Hepatocyte (in vitro differentiated cells): ENCODE measurements around the gene EML6. TPM values are rescaled to one million over a fixed set of nuclear protein-coding genes. Genes with fewer than 3 reads are reported as not detected.

Experiments
- DNase-seq: peaks from one replicate; pipeline ENCODE4 v3.0.0-alpha.2; 2016; ENCODE audit warnings: low spot score
- H2AFZ ChIP-seq: fragments of 200-600 bp; sonication (generic); 2 replicates; pipeline ENCODE4 v1.6.0; 2016; ENCODE audit warnings: antibody characterized with exemption, mild to moderate bottlenecking
- H3K27ac ChIP-seq: fragments of 200-600 bp; sonication (generic); 2 replicates; pipeline ENCODE4 v1.5.1; 2016; ENCODE audit warnings: mild to moderate bottlenecking
- H3K27me3 ChIP-seq: fragments of 200-600 bp; sonication (generic); 2 replicates; pipeline ENCODE4 v1.6.1; 2016
- H3K36me3 ChIP-seq: fragments of 200-600 bp; sonication (generic); replicated peaks from 2 replicates; pipeline ENCODE4 v1.5.1; 2016; ENCODE audit warnings: low read depth; ENCODE audit not compliant: insufficient read depth
- H3K4me1 ChIP-seq: fragments of 200-600 bp; sonication (generic); 2 replicates; pipeline ENCODE4 v1.5.1; 2016; ENCODE audit warnings: mild to moderate bottlenecking, moderate library complexity; ENCODE audit not compliant: insufficient read depth
- H3K4me2 ChIP-seq: fragments of 200-600 bp; sonication (generic); 2 replicates; pipeline ENCODE4 v1.6.0; 2016
- H3K4me3 ChIP-seq: fragments of 200-600 bp; sonication (generic); 2 replicates; pipeline ENCODE4 v1.5.1; 2016; ENCODE audit warnings: mild to moderate bottlenecking
- H3K79me2 ChIP-seq: fragments of 200-600 bp; sonication (generic); 2 replicates; pipeline ENCODE4 v1.6.0; 2017; ENCODE audit warnings: mild to moderate bottlenecking
- H3K9me2 ChIP-seq: fragments of 200-600 bp; sonication (generic); replicated peaks from 2 replicates; pipeline ENCODE4 v1.6.0; 2017; ENCODE audit warnings: mild to moderate bottlenecking; ENCODE audit not compliant: insufficient read depth
- H3K9me3 ChIP-seq: fragments of 200-600 bp; sonication (generic); 2 replicates; pipeline ENCODE4 v1.5.1; 2016; ENCODE audit warnings: low read depth, mild to moderate bottlenecking
- H4K20me1 ChIP-seq: fragments of 200-600 bp; sonication (generic); 2 replicates; pipeline ENCODE4 v1.6.0; 2016; ENCODE audit warnings: mild to moderate bottlenecking; ENCODE audit not compliant: insufficient read depth, poor library complexity, severe bottlenecking
- CTCF ChIP-seq: fragments of 200-600 bp; sonication (generic); IDR thresholded peaks from 2 replicates; pipeline ENCODE4 v1.5.1; 2016; ENCODE audit warnings: antibody characterized with exemption, mild to moderate bottlenecking; ENCODE audit not compliant: poor library complexity
- EZH2 ChIP-seq: fragments of 200-600 bp; sonication (generic); IDR thresholded peaks from 2 replicates; pipeline ENCODE4 v1.6.1; 2016; ENCODE audit warnings: antibody characterized with exemption, mild to moderate bottlenecking, borderline replicate concordance
- EZH2phosphoT487 ChIP-seq: fragments of 200-600 bp; sonication (generic); IDR thresholded peaks from one replicate; pipeline ENCODE4 v1.6.1; 2018; ENCODE audit warnings: antibody characterized with exemption, mild to moderate bottlenecking, low read depth, moderate library complexity; ENCODE audit not compliant: unreplicated experiment, severe bottlenecking
- WGBS: methylation state at CpG from one replicate; pipeline ENCODE4 v1.1.6; 2016; ENCODE audit warnings: low lambda C conversion rate; ENCODE audit errors: missing lambda C conversion rate; 5-methylcytosine and 5-hydroxymethylcytosine counted together
- polyA plus RNA-seq: library from polyadenylated mRNA; unstranded; fragments of >200 nt; fragmentation: Nextera tagmentation; extraction: Ambion mirVana; gene quantifications from 2 replicates; pipeline ENCODE4 v1.2.1, GENCODE V29; 2016
- total RNA-seq: library from RNA; depleted of rRNA; stranded (reverse); fragments of >200 nt; gene quantifications from 2 replicates; pipeline ENCODE4 v1.2.3, GENCODE V29; 2014

Gene EML6
- total and polyA plus RNA-seq, 2 experiments from 2014 or later: 1.9 to 4.0 TPM

GRCh38 chr2:54726940-54727339, 3.5 kb downstream of the EML6 start:
- peaks cover 36% of the 10 kb centered on the region for H3K27me3 ChIP-seq
- TF ChIP-seq CTCF: no peak
- no peak for TF ChIP-seq EZH2
- TF ChIP-seq EZH2phosphoT487: no peak
- no peaks in the 10 kb centered on the region for H3K36me3 ChIP-seq
- H3K4me1 ChIP-seq: peaks cover 4% of the 10 kb centered on the region
- no peaks in the 10 kb centered on the region for H4K20me1 ChIP-seq
- no peaks in the 10 kb centered on the region for H3K79me2 ChIP-seq
- H2AFZ ChIP-seq: no peak overlapping the region
- H3K9me2 ChIP-seq: no peaks in the 10 kb centered on the region
- H3K27ac ChIP-seq: no peak overlapping the region
- no peak for DNase-seq
- H3K9me3 ChIP-seq: no peaks in the 10 kb centered on the region
- no peak overlapping the region for H3K4me3 ChIP-seq
- WGBS: 62% methylated on average over 2 of the region's 2 CpGs
- no peak overlapping the region for H3K4me2 ChIP-seq

- H3K9me2 ChIP-seq: no peaks in the 10 kb centered on the region
- peak; percentile 68 for DNase-seq
- TF ChIP-seq CTCF (no peak), EZH2 (no peak), EZH2phosphoT487 (no peak)
- peaks cover 36% of the 10 kb centered on the region for H3K27me3 ChIP-seq
- H3K79me2 ChIP-seq: no peaks in the 10 kb centered on the region
- no peak overlapping the region for H3K27ac ChIP-seq
- H3K4me3 ChIP-seq: no peak overlapping the region
- 76% methylated on average over 4 of the region's 4 CpGs for WGBS
- H3K36me3 ChIP-seq: no peaks in the 10 kb centered on the region
- H4K20me1 ChIP-seq: no peaks in the 10 kb centered on the region
- H3K4me1 ChIP-seq: no peaks in the 10 kb centered on the region
- H2AFZ ChIP-seq: no peak overlapping the region
- no peaks in the 10 kb centered on the region for H3K9me3 ChIP-seq
- H3K4me2 ChIP-seq: no peak overlapping the region
These were observed 5.2 kb downstream of the EML6 start for GRCh38 chr2:54728669-54729120.

- Histone ChIP-seq H3K4me3 (no peak overlapping the region), H3K36me3 (no peaks in the 10 kb centered on the region), H3K9me3 (no peaks in the 10 kb centered on the region), H4K20me1 (no peaks in the 10 kb centered on the region), H3K79me2 (no peaks in the 10 kb centered on the region), H3K4me2 (no peak overlapping the region), H3K27ac (no peak overlapping the region), H3K9me2 (no peaks in the 10 kb centered on the region), H3K27me3 (no peaks in the 10 kb centered on the region), H2AFZ (no peak overlapping the region), H3K4me1 (no peaks in the 10 kb centered on the region)
- TF ChIP-seq EZH2 (no peak), CTCF (no peak), EZH2phosphoT487 (no peak)
- 81% methylated on average over 2 of the region's 2 CpGs for WGBS
- no peak for DNase-seq
These were observed 12.2 kb downstream of the EML6 start for GRCh38 chr2:54735636-54736035.

GRCh38 chr2:54738281-54738680, 14.8 kb downstream of the EML6 start:
- no peaks in the 10 kb centered on the region for H4K20me1 ChIP-seq
- H3K4me1 ChIP-seq: no peaks in the 10 kb centered on the region
- H3K4me2 ChIP-seq: no peak overlapping the region
- H3K4me3 ChIP-seq: no peak overlapping the region
- no peak overlapping the region for H2AFZ ChIP-seq
- H3K27ac ChIP-seq: no peak overlapping the region
- no peaks in the 10 kb centered on the region for H3K79me2 ChIP-seq
- no peaks in the 10 kb centered on the region for H3K9me3 ChIP-seq
- H3K36me3 ChIP-seq: no peaks in the 10 kb centered on the region
- H3K27me3 ChIP-seq: no peaks in the 10 kb centered on the region
- no peak for TF ChIP-seq EZH2
- TF ChIP-seq CTCF: no peak
- no peak for TF ChIP-seq EZH2phosphoT487
- H3K9me2 ChIP-seq: no peaks in the 10 kb centered on the region
- no peak for DNase-seq
